ENCODE results near the gene RPS6KA2. TPM values are rescaled to one million over a fixed set of nuclear protein-coding genes. Genes with fewer than 3 reads are reported as not detected.
"Not testable (repeated sequence)": the region's sequence is repeated elsewhere in the genome, so short reads cannot be mapped to it uniquely, and the experiment has no call there.

RPS6KA2 gene
- total RNA-seq, 4 donors from 2014 or later: 55.4 to 119 (median 76.4) TPM

DNA sequence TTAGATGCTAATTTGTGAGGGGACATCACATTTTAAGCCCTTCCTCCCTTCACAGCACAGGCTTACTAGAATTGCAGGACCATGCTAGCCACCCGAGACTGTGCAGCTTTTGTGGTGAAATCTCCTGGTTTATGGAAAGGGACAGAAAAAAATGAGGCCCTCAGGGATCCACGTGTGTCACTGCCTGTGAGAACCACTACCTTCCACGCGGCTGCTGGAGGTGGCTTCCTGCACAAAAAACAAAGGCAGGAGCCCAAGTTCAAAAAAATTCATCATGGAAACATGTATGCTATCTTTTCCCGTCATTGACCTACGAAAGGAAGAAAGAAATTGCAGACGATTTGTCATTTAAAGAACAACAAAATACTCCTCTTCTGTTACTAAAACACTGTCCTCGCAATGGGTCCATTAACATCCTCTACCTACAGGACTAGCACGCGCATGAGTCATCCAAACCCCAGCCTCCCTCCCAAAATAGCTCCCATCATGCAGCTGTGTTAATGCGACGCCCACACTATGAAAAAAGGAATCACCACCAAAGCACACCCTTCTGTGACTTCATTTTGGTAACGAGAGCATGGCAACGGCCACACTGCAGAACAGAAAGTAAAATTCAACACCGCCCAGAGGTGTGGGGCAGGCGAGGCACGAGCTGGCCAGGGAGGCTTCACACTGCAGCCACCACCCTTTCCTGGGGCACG is 86.3 kb downstream of the RPS6KA2 start:
- H3K4me3 ChIP-seq: no peak overlapping the region
- peaks cover 0 to 22% (median 0%) of the 10 kb centered on the region in 3 donors for H3K4me1 ChIP-seq
- H3K27me3 ChIP-seq: no peaks in the 10 kb centered on the region
- peak overlapping the region in 3 of 4 donors; percentile 23 to 58 (median 38) for H3K27ac ChIP-seq
- WGBS, 2 donors (ENCODE audit: low coverage in 1 of 2): 49 to 79% methylated on average over 6 to 17 of the region's 18 CpGs
- TF ChIP-seq EP300 (IDR thresholded peaks at IDR 0.05) (no peak), POLR2A (IDR thresholded peaks at IDR 0.05) (no peak), POLR2AphosphoS5 (IDR thresholded peaks at IDR 0.05) (no peak)
- TF ChIP-seq, protein P1, sequence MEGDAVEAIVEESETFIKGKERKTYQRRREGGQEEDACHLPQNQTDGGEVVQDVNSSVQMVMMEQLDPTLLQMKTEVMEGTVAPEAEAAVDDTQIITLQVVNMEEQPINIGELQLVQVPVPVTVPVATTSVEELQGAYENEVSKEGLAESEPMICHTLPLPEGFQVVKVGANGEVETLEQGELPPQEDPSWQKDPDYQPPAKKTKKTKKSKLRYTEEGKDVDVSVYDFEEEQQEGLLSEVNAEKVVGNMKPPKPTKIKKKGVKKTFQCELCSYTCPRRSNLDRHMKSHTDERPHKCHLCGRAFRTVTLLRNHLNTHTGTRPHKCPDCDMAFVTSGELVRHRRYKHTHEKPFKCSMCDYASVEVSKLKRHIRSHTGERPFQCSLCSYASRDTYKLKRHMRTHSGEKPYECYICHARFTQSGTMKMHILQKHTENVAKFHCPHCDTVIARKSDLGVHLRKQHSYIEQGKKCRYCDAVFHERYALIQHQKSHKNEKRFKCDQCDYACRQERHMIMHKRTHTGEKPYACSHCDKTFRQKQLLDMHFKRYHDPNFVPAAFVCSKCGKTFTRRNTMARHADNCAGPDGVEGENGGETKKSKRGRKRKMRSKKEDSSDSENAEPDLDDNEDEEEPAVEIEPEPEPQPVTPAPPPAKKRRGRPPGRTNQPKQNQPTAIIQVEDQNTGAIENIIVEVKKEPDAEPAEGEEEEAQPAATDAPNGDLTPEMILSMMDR (IDR thresholded peaks at IDR 0.05): no peak
- peak; percentile 63 for ATAC-seq
- peaks cover 0 to 29% of the 10 kb centered on the region in 2 donors for H3K36me3 ChIP-seq
- no peaks in the 10 kb centered on the region for H3K9me3 ChIP-seq

DNA sequence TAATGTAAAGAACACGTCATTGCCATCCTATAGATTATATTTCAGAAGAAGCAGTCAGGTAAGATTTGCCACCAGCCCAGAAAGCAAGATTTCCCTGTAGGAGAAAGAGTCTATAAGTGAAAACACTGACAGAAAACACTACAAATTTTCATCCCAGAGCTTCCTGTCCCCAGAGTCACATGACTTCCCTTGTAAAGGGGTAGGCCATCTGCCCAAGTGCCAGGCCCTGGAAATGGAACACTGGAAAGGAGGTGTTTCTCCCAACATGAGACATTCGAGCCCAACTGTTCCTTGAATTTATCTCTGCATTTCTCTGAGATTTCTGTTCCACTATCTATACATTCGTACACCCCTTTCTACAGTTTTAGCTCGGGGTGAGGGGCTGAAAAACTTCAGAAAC is 87.5 kb downstream of the RPS6KA2 start:
- peaks cover 0 to 22% (median 0%) of the 10 kb centered on the region in 3 donors for H3K4me1 ChIP-seq
- H3K36me3 ChIP-seq: peaks cover 0 to 41% of the 10 kb centered on the region in 2 donors
- TF ChIP-seq EP300 (IDR thresholded peaks at IDR 0.05) (no peak), POLR2AphosphoS5 (IDR thresholded peaks at IDR 0.05) (no peak), POLR2A (IDR thresholded peaks at IDR 0.05) (no peak)
- TF ChIP-seq, protein P1 (IDR thresholded peaks at IDR 0.05): no peak
- WGBS, 2 donors (ENCODE audit: low coverage in 1 of 2): 86 to 87% methylated on average over 3 to 4 of the region's 4 CpGs
- no peaks in the 10 kb centered on the region for H3K9me3 ChIP-seq
- H3K4me3 ChIP-seq: no peak overlapping the region
- ATAC-seq: no peak
- no peaks in the 10 kb centered on the region for H3K27me3 ChIP-seq
- no peak overlapping the region for H3K27ac ChIP-seq

- not testable (repeated sequence) for ATAC-seq, H3K27ac ChIP-seq, H3K27me3 ChIP-seq, H3K4me3 ChIP-seq, H3K9me3 ChIP-seq
- H3K4me1 ChIP-seq: peaks cover 0 to 22% (median 0%) of the 10 kb centered on the region in 3 donors
- H3K36me3 ChIP-seq: peaks cover 0 to 47% of the 10 kb centered on the region in 2 donors
- 95% methylated on average over 4 of the region's 9 CpGs; no CpG with 5 or more reads in 1 of the 2 donors for WGBS, 2 donors (ENCODE audit: low coverage in 1 of 2)
Observed at GRCh38 chr6:166539011-166539385, 88.1 kb downstream of the RPS6KA2 start.

- Histone ChIP-seq H3K36me3 (peaks cover 0 to 50% of the 10 kb centered on the region in 2 donors), H3K4me1 (peaks cover 0 to 22% (median 0%) of the 10 kb centered on the region in 3 donors), H3K27ac (no peak overlapping the region), H3K27me3 (no peaks in the 10 kb centered on the region), H3K4me3 (no peak overlapping the region), H3K9me3 (no peaks in the 10 kb centered on the region)
- WGBS, 2 donors (ENCODE audit: low coverage in 1 of 2): 90% methylated on average over 12 of the region's 17 CpGs; no CpG with 5 or more reads in 1 of the 2 donors
- TF ChIP-seq, protein P1 (IDR thresholded peaks at IDR 0.05): no peak
- no peak for TF ChIP-seq POLR2AphosphoS5 (IDR thresholded peaks at IDR 0.05)
- no peak for TF ChIP-seq POLR2A (IDR thresholded peaks at IDR 0.05)
- no peak for TF ChIP-seq EP300 (IDR thresholded peaks at IDR 0.05)
- ATAC-seq: no peak
Observed at GRCh38 chr6:166538297-166539010, 88.6 kb downstream of the RPS6KA2 start.

DNA sequence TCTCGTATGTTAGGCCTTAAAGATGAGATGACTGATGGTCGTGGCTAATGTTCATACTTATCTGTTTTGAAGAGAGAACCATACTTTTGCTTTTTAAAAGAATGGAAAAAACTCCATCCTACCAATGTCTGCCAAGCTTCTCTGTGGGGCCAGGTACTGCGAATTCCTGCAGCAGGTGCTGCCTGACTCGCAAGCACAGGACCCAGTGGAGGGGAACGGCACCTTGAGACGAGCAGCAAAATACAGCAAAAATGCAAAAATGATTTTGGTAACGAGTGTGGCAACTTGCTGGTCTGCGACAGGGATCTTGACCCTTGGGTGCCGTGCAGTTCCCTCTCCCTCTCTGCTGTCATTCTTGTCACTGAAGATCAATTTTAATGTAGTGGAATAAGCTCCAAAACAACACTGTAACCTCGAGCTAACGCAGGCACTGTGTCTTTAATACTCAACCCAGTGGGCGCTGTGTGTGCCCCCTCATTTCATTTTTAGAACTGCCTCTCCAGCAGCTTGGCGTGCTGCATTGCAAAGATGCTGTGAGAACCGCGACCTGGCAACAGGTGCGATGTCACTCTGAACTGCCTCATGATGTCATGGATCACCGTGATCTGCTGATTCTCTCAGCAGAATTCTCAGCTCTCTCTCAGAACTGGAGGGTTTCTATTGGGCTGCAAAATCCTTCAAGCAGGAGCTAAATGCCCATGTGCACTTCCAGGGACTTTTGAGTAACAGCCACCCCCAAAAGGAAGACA is 92.2 kb downstream of the RPS6KA2 start:
- Histone ChIP-seq H3K27me3 (no peaks in the 10 kb centered on the region), H3K36me3 (peaks cover 0 to 81% of the 10 kb centered on the region in 2 donors), H3K9me3 (no peaks in the 10 kb centered on the region), H3K4me3 (no peak overlapping the region), H3K27ac (no peak overlapping the region), H3K4me1 (no peaks in the 10 kb centered on the region)
- TF ChIP-seq POLR2A (IDR thresholded peaks at IDR 0.05): no peak
- TF ChIP-seq, protein P1 (IDR thresholded peaks at IDR 0.05): no peak
- TF ChIP-seq POLR2AphosphoS5 (IDR thresholded peaks at IDR 0.05): no peak
- TF ChIP-seq EP300 (IDR thresholded peaks at IDR 0.05): no peak
- WGBS, 2 donors (ENCODE audit: low coverage in 1 of 2): 91 to 93% methylated on average over 15 of the region's 17 CpGs
- ATAC-seq: no peak

All from gastroesophageal sphincter (tissue), 4 donors.